ENCODE data around the gene DEFB108B.
"Not testable (repeated sequence)": the region's sequence is repeated elsewhere in the genome, so short reads cannot be mapped to it uniquely, and the experiment has no call there.

DEFB108B gene

GRCh38 chr11:71821539-71821938, 11.5 kb upstream of the DEFB108B start:
- not testable (repeated sequence) for DNase-seq

- DNase-seq = not testable (repeated sequence)
These were observed 3.8 kb upstream of the DEFB108B start for GRCh38 chr11:71829247-71829646.

DNA sequence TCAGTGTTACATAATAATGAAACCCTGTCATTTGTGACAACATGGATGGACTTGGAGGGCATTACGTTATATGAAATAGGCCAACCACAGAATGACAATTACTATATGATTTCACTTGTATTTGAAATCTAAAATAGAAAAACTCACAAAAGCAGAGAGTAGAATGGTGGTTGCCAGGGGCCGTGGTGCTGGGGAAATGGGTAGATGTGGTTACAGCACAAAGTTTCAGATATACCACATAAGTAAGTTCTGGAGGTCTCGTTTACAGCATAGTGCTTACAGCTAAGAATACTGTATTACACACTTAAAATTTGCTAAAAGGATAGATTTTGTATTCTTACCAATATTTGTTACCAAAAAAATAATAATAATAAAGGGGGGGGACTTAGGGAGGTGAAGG, 3.3 kb upstream of the DEFB108B start:
- DNase-seq = not testable (repeated sequence)

DNA sequence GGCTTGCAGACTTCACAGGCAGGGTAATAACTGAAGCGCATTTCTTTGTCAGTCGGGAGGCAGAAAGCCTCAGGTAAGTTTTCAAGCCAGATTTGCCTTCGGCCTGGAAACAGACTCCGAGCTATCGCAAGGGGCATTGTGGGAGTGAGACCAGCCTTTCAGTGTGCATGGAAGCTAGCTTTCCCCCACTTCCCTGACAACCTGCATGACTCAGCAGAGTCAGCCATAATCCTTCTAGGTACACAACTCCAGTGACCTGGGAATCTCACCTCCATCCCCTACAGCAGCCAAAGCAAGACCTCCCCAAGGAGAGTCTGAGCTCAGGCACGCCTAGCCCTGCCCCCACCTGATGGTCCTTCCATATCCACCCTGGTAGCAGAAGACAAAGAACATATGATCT, 9.7 kb downstream of the DEFB108B start:
- not testable (repeated sequence) for DNase-seq

- DNase-seq = not testable (repeated sequence)
These were observed 10.4 kb downstream of the DEFB108B start for GRCh38 chr11:71843355-71843754.

DNA sequence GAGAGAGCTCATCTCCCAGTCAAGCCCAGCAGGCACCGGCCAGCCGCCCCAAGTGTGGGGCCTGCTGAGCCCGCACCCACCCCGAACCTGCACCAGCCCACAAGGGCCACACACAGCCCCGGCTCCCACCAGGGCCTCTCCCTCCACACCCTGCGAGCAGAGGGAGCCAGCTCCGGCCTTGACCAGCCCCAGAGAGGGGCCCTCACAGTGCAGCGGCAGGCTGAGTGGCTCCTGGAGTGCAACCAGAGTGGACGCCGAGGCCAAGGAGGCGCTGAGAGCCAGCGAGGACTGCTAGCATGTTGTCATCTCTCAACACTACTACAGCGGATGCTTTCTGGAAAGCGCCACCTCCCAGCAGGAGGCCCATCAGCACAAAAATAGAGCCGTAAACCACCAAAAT, 10.9 kb downstream of the DEFB108B start:
- DNase-seq = no peak

GRCh38 chr11:71853895-71854294, 20.9 kb downstream of the DEFB108B start:
- DNase-seq = not testable (repeated sequence)

GRCh38 chr11:71855880-71856279, 22.9 kb downstream of the DEFB108B start:
- DNase-seq = not testable (repeated sequence)

DNA sequence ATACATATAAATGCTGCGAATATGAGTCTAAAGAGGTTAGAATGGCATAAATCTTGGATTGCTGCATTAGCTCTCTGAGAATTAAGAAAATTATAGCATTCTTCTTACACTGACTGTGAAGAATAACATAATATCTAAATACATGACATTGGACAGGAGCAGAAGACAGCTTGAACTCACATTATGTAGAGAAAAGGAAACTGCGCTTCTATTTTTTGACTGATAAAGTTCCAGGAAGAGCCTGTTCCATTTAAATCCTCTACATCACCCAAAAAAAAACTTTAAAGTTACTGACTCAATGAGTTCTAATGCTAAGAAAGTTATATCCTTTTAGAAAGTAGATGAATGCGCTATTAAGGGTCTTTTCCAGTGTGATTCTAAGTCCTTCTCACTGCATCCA, 27.8 kb downstream of the DEFB108B start:
- DNase-seq = not testable (repeated sequence)

- not testable (repeated sequence) for DNase-seq
These were observed 31.1 kb downstream of the DEFB108B start for GRCh38 chr11:71863978-71864627.

DNA sequence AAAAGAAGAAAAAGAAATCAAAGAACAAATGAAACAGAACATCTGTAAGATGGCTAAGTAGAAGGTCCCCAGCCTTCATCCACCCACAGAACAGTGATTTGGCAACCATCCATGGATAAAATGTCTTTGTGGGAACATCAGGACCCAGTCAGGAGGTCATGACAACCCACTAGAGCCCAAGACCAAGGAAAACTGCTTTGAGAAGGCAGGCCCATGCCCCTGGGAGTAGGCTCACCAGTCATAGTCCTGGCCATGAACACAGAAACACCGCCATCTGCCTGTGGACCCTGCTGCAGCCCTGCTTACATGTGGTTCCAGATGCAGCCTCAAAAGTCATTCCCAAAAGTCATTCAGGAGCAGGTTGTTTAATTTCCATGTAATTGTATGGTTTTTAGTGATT, 34.2 kb downstream of the DEFB108B start:
- DNase-seq = not testable (repeated sequence)

- DNase-seq = not testable (repeated sequence)
These were observed 36.9 kb downstream of the DEFB108B start for GRCh38 chr11:71869931-71870330.

- DNase-seq = not testable (repeated sequence)
These were observed 37.7 kb downstream of the DEFB108B start for GRCh38 chr11:71870661-71871060.

- DNase-seq = not testable (repeated sequence)
These were observed 43.3 kb downstream of the DEFB108B start for GRCh38 chr11:71876262-71876661.

DNA sequence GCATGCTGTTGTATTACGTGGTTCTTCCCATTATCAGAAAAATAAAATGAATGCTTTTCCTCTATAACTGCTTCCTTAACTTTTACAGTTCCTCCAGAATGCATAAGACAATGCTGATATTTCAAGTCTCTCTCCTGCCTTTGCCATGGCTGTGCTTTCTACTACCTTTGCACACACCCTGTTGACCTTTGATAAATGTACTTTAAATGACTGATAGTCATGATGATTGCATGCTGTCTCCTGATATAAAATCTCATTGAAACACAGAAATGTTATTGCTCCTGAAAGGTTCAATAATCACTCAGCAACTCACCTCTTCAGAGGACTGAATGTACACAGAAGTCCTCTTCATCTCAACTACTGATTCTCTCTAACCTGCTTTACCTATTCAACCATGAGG, 45.1 kb downstream of the DEFB108B start, which contains the start of gene DEFB131B:
Gene DEFB131B (plus strand): TSS at position 395 of the 400 bp plus-strand sequence. CDS start 0 bp downstream, at position 395.
- DNase-seq = not testable (repeated sequence)

- not testable (repeated sequence) for DNase-seq
These were observed 52.8 kb downstream of the DEFB108B start for GRCh38 chr11:71885806-71886205.

Measured in activated CD8-positive, alpha-beta memory T cell treated with anti-CD3 and anti-CD28 coated beads, Interleukin-2, amount 50 U/mL, for 4 hours (primary cell).